CD4-positive, alpha-beta T cell treated with Interleukin-6 for 4 hours (primary cell): ENCODE measurements around the gene PARN.
"Not testable (repeated sequence)": the region's sequence is repeated elsewhere in the genome, so short reads cannot be mapped to it uniquely, and the experiment has no call there.

Source experiments
- DNase-seq: peaks from one replicate; pipeline ENCODE4 v3.0.0-alpha.2; 2020; ENCODE audit warnings: mixed read lengths

PARN gene

GRCh38 chr16:14629919-14630619 lies at the start of gene PARN:
Gene PARN, minus strand, starts transcription at chr16:14630260. Its CDS starts 135 bp downstream, at chr16:14630125.
- DNase-seq: peak; percentile 99

GRCh38 chr16:14678748-14679497 lies 48.9 kb upstream of the PARN start:
- no peak for DNase-seq

GRCh38 chr16:14677627-14678026 lies 47.6 kb upstream of the PARN start:
- DNase-seq: no peak

GRCh38 chr16:14676633-14677032 lies 46.6 kb upstream of the PARN start:
- DNase-seq: no peak

- no peak for DNase-seq
These were observed 42.4 kb upstream of the PARN start for GRCh38 chr16:14672403-14672971.

- no peak for DNase-seq
These were observed 39.7 kb upstream of the PARN start for GRCh38 chr16:14669776-14670175.

GRCh38 chr16:14668556-14669223 lies 38.6 kb upstream of the PARN start:
- no peak for DNase-seq

GRCh38 chr16:14667347-14668266 lies 37.5 kb upstream of the PARN start:
- no peak for DNase-seq

GRCh38 chr16:14658063-14658462 lies 28.0 kb upstream of the PARN start:
- DNase-seq: no peak

GRCh38 chr16:14652726-14653125 lies 22.7 kb upstream of the PARN start:
- DNase-seq: no peak

GRCh38 chr16:14650629-14651028 lies 20.6 kb upstream of the PARN start:
- DNase-seq: no peak

GRCh38 chr16:14649816-14650215 lies 19.8 kb upstream of the PARN start:
- DNase-seq: no peak

- DNase-seq: no peak
These were observed 11.9 kb upstream of the PARN start for GRCh38 chr16:14641926-14642325.

GRCh38 chr16:14641206-14641605 lies 11.1 kb upstream of the PARN start:
- no peak for DNase-seq

GRCh38 chr16:14640538-14640937 lies 10.5 kb upstream of the PARN start:
- DNase-seq: no peak

- DNase-seq: not testable (repeated sequence)
These were observed 6.8 kb upstream of the PARN start for GRCh38 chr16:14636951-14637240.

GRCh38 chr16:14636179-14636950 lies 6.3 kb upstream of the PARN start:
- DNase-seq: not testable (repeated sequence)

GRCh38 chr16:14635395-14636165 lies 5.5 kb upstream of the PARN start:
- DNase-seq: no peak

- no peak for DNase-seq
These were observed 4.3 kb upstream of the PARN start for GRCh38 chr16:14634389-14634725.

GRCh38 chr16:14632693-14633569 lies 2.9 kb upstream of the PARN start, which contains the start of gene BFAR:
Gene BFAR, plus strand, starts transcription at chr16:14632951. Its CDS starts 11,396 bp downstream, at chr16:14644347.
- DNase-seq: peak; percentile 99
